Measurements from ENCODE around the gene DCK. TPM values are rescaled to one million over a fixed set of nuclear protein-coding genes. Genes with fewer than 3 reads are reported as not detected.

Gene DCK
- total and polyA plus RNA-seq, 10 donors: 19.3 to 45.5 (median 35.3) TPM

DNA sequence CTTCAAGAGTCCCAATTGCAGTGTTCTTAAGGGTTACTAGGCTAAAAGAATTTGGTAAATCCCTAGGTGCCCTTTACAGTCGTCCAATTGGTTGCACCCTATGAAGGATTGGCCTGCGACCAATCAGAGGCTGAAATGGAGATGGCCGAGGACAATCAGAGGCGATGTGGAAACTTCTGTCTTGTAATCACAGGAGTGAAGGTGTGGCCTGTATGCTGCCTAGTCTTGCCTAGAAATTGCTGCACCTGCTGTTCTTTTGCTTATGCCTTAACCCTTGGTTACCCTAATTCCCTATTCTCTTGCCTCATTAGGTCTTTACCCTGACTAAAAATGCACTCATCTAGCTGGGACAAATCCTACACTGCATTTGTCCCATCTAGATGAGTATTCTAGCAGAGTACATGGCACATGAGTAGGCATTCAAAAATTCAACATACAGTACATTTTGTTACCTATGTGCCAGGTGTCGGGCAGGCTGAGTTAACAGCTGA lies 1.0 kb upstream of the DCK start:
- peak overlapping the region; percentile 81 to 95 (median 92) for H3K27ac ChIP-seq
- H3K36me3 ChIP-seq: no peaks in the 10 kb centered on the region
- no peak for TF ChIP-seq POLR2A (IDR thresholded peaks at IDR 0.05)
- TF ChIP-seq POLR2AphosphoS5 (IDR thresholded peaks at IDR 0.05): no peak
- TF ChIP-seq, protein P1, sequence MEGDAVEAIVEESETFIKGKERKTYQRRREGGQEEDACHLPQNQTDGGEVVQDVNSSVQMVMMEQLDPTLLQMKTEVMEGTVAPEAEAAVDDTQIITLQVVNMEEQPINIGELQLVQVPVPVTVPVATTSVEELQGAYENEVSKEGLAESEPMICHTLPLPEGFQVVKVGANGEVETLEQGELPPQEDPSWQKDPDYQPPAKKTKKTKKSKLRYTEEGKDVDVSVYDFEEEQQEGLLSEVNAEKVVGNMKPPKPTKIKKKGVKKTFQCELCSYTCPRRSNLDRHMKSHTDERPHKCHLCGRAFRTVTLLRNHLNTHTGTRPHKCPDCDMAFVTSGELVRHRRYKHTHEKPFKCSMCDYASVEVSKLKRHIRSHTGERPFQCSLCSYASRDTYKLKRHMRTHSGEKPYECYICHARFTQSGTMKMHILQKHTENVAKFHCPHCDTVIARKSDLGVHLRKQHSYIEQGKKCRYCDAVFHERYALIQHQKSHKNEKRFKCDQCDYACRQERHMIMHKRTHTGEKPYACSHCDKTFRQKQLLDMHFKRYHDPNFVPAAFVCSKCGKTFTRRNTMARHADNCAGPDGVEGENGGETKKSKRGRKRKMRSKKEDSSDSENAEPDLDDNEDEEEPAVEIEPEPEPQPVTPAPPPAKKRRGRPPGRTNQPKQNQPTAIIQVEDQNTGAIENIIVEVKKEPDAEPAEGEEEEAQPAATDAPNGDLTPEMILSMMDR (IDR thresholded peaks at IDR 0.05 in 8 of 11, conservative IDR thresholded peaks at IDR 0.05 in 3 of 11): no peak
- DNase-seq: no peak
- peaks cover 16 to 49% (median 43%) of the 10 kb centered on the region in 6 donors for H3K4me1 ChIP-seq
- intact Hi-C loops (cut with DNase I; ENCODE audit: low total_unique reads): loop anchor here (5.0 to 10.0 kb wide), 2 partner anchors 90 to 308 kb away; partner anchors contain the start of genes MOB1B and UTP3
- 79 to 88% (median 86%) methylated on average over 5 of the region's 5 CpGs for WGBS, 5 donors
- no peaks in the 10 kb centered on the region for H3K27me3 ChIP-seq (replicated peaks in 1 of 7)
- no peaks in the 10 kb centered on the region for H3K9me3 ChIP-seq
- H3K4me3 ChIP-seq: peak overlapping the region in 7 of 8 donors; percentile 79 to 95 (median 91)

DNA sequence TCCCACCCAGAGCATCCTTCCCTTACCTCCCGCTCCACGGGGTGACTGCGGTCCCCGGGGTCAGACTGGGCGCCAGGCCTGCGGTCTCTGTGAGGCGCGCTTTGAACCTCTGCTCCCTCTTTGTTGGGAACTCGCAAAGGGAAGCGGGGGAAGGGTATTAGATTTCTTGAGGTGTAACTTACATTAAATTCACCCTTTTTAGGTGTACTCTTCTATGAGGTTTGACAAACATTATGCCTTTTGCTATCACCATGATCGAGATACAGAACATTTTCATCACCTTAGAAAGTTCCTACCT lies 569 bp downstream of the DCK start:
- intact Hi-C loops (cut with DNase I; ENCODE audit: low total_unique reads): loop anchor here (5.0 to 10.0 kb wide), 2 partner anchors 92 to 309 kb away; partner anchors contain the start of genes MOB1B and UTP3
- 0 to 2% (median 2%) methylated on average over 11 of the region's 11 CpGs for WGBS, 5 donors
- DNase-seq: no peak

DNA sequence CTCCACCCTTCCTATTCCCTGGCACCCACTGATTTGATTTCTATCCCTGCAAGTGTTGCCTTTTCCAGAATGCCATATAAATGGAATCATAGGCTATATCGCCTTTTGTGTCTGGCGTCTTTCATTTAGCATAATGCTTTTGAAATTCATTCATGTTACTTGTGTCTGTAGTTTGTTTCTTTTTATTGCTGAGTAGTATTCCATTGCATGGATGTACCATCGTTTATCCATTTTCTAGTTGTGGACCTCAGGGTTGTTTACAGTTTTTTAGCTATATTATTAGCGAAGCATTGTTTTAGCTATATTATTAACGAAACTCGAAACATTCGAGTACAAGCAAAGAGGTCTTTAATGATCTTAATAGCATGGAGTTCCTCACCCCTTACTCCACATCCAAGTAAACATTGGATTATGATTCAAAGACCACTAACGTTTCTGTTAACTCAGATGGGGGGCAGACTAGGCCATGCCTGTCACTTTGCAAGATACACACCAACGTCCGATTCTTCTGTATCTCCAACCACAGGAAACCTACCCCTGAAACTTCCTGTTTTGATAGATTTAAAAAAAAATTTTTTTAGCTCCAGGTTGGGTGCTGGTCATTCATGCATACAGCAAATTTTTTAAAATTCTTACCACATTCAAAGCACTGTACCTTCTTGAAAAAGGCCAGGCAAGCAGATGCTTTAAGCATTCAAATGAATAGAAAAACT lies 1.1 kb downstream of the DCK start:
- Histone ChIP-seq H3K36me3 (peaks cover 0 to 18% (median 13%) of the 10 kb centered on the region in 6 donors), H3K4me1 (peaks cover 16 to 70% (median 59%) of the 10 kb centered on the region in 6 donors), H3K4me3 (peak overlapping the region; percentile 79 to 95 (median 90)), H3K9me3 (no peaks in the 10 kb centered on the region), H3K27ac (peak overlapping the region; percentile 81 to 95 (median 92)), H3K27me3 (replicated peaks in 1 of 7) (no peaks in the 10 kb centered on the region)
- DNase-seq: no peak
- WGBS, 5 donors: 30 to 35% (median 34%) methylated on average over 10 of the region's 10 CpGs
- intact Hi-C loops (cut with DNase I; ENCODE audit: low total_unique reads): loop anchor here (5.0 to 10.0 kb wide), 2 partner anchors 92 to 310 kb away; partner anchors contain the start of genes MOB1B and UTP3
- TF ChIP-seq, protein P1 (IDR thresholded peaks at IDR 0.05 in 8 of 11, conservative IDR thresholded peaks at IDR 0.05 in 3 of 11): no peak
- TF ChIP-seq POLR2AphosphoS5 (IDR thresholded peaks at IDR 0.05): peak in 1 of 3 donors; percentile 10

More for the DNA sequence above, 569 bp downstream of the DCK start:
- Histone ChIP-seq H3K9me3 (no peaks in the 10 kb centered on the region), H3K36me3 (peaks cover 0 to 13% (median 8%) of the 10 kb centered on the region in 6 donors), H3K27me3 (replicated peaks in 1 of 7) (no peaks in the 10 kb centered on the region), H3K27ac (peak overlapping the region; percentile 81 to 95 (median 92)), H3K4me1 (peaks cover 16 to 65% (median 57%) of the 10 kb centered on the region in 6 donors), H3K4me3 (peak overlapping the region; percentile 79 to 95 (median 90))
- no peak for TF ChIP-seq POLR2A (IDR thresholded peaks at IDR 0.05)
- TF ChIP-seq POLR2AphosphoS5 (IDR thresholded peaks at IDR 0.05): no peak
- TF ChIP-seq, protein P1 (IDR thresholded peaks at IDR 0.05 in 8 of 11, conservative IDR thresholded peaks at IDR 0.05 in 3 of 11): no peak

DNA sequence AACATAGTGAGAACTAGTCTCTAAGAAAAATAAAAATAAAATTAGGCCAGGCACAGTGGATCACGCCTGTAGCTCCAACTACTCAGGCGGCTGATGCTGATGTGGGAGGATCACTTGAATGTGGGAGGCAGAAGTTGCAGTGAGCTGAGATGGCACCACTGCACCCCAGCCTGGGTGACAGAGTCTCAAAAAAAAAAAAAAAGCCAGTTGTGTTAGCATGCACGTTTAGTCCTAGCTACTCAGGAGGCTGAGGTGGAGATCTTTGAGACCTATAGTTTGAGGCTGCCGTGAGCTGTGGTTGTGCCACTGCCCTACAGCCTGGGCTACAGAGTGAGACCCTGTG lies 2.5 kb downstream of the DCK start:
- peaks cover 18 to 80% (median 61%) of the 10 kb centered on the region in 6 donors for H3K4me1 ChIP-seq
- H3K36me3 ChIP-seq: peaks cover 0 to 31% (median 13%) of the 10 kb centered on the region in 6 donors
- no peaks in the 10 kb centered on the region for H3K9me3 ChIP-seq
- peak in 1 of 3 donors; percentile 14 for TF ChIP-seq POLR2AphosphoS5 (IDR thresholded peaks at IDR 0.05)
- TF ChIP-seq, protein P1 (IDR thresholded peaks at IDR 0.05 in 8 of 11, conservative IDR thresholded peaks at IDR 0.05 in 3 of 11): no peak
- intact Hi-C loops (cut with DNase I; ENCODE audit: low total_unique reads): loop anchor here (10.0 kb wide), 1 partner anchor 311 kb away; the partner anchor contains the start of gene UTP3
- H3K27me3 ChIP-seq (replicated peaks in 1 of 7): no peaks in the 10 kb centered on the region
- no peak for DNase-seq
- H3K4me3 ChIP-seq: peak overlapping the region in 7 of 8 donors; percentile 79 to 95 (median 88)
- peak overlapping the region; percentile 10 to 95 (median 92) for H3K27ac ChIP-seq
- 13 to 32% (median 18%) methylated on average over 4 of the region's 4 CpGs for WGBS, 5 donors
